Activated T-cell treated with anti-CD3 and anti-CD28 coated beads for 1 hour (primary cell): Measurements from ENCODE around the gene GPR68.
"Not testable (repeated sequence)": the region's sequence is repeated elsewhere in the genome, so short reads cannot be mapped to it uniquely, and the experiment has no call there.

Source experiments
- DNase-seq: peaks from one replicate; pipeline ENCODE4 v3.0.0-alpha.2; 2020; ENCODE audit warnings: low read depth

Gene GPR68

GRCh38 chr14:91190853-91191252 lies 53.7 kb downstream of the GPR68 start:
- DNase-seq = no peak

GRCh38 chr14:91187271-91187670 lies 57.2 kb downstream of the GPR68 start:
- DNase-seq = no peak

- no peak for DNase-seq
These were observed 57.9 kb downstream of the GPR68 start for GRCh38 chr14:91186515-91187066.

- no peak for DNase-seq
These were observed 58.8 kb downstream of the GPR68 start for GRCh38 chr14:91185721-91186120.

- DNase-seq = no peak
These were observed 59.9 kb downstream of the GPR68 start for GRCh38 chr14:91184559-91184958.

- not testable (repeated sequence) for DNase-seq
These were observed 61.8 kb downstream of the GPR68 start for GRCh38 chr14:91182753-91183152.
